Activated naive CD4-positive, alpha-beta T cell treated with anti-CD3 and anti-CD28 coated beads, Interleukin-2, amount 50 U/mL, for 24 hours (primary cell): ENCODE measurements around the gene MAGEA8.
"Not testable (repeated sequence)": the region's sequence is repeated elsewhere in the genome, so short reads cannot be mapped to it uniquely, and the experiment has no call there.

Source experiments
- H3K27ac Mint-ChIP-seq: one replicate; pipeline ENCODE4 v1.8.0; 2021; ENCODE audit warnings: mild to moderate bottlenecking, mixed read lengths
- H3K27me3 Mint-ChIP-seq: one replicate; pipeline ENCODE4 v1.8.0; 2021; ENCODE audit warnings: mixed read lengths
- H3K36me3 Mint-ChIP-seq: one replicate; pipeline ENCODE4 v1.8.0; 2021; ENCODE audit warnings: mixed read lengths
- H3K4me1 Mint-ChIP-seq: one replicate; pipeline ENCODE4 v1.8.0; 2021; ENCODE audit warnings: mixed read lengths
- H3K4me3 Mint-ChIP-seq: one replicate; pipeline ENCODE4 v1.8.0; 2021; ENCODE audit warnings: mild to moderate bottlenecking, mixed read lengths
- H3K9me3 Mint-ChIP-seq: one replicate; pipeline ENCODE4 v1.8.0; 2021; ENCODE audit warnings: mixed read lengths

MAGEA8 gene

DNA sequence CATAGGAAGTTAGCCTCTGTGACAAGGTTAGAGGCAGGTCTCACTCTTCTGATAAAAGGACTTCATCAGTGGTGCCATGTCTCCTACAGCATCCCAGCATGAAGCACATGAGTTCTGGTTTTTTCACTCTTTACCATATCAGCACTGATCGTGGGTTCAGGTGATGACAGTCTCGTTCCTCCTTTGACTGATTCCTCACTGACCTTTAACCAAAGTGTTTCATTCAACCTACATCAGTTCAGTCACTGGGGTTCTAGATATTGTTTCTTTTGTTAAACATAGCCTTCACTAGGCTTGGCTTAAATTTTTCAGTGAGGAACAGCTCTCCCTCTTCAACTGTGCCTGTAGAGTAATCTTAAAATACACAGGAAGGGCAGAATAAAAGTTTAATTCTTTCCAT is 9.6 kb upstream of the MAGEA8 start:
- no peaks in the 10 kb centered on the region for H3K9me3 Mint-ChIP-seq
- no peaks in the 10 kb centered on the region for H3K36me3 Mint-ChIP-seq

DNA sequence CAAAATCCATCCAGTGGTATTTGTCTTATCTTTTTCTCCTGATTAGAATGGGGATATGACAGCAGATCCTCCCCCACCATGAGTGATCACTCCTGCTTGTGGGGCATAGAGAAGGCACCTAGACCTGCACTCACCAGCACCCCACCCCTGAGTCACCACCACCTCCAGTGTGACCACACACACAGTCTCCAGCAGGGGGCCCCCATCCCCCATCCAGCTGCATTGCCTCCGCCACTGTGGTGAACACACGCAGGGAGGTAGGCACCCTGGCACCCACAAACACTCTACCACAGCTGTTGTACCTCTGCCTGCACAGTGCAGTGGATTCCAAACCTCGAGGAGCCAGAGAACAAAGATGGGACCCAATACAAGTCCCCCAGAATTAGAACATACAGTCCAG is 9.0 kb upstream of the MAGEA8 start:
- no peaks in the 10 kb centered on the region for H3K27me3 Mint-ChIP-seq
- H3K27ac Mint-ChIP-seq: no peak overlapping the region
- no peak overlapping the region for H3K4me3 Mint-ChIP-seq

More for the DNA sequence above, 9.6 kb upstream of the MAGEA8 start:
- no peaks in the 10 kb centered on the region for H3K27me3 Mint-ChIP-seq
- no peak overlapping the region for H3K27ac Mint-ChIP-seq
- H3K4me3 Mint-ChIP-seq: no peak overlapping the region
- H3K4me1 Mint-ChIP-seq: no peaks in the 10 kb centered on the region

GRCh38 chrX:149877157-149877556 is 3.8 kb upstream of the MAGEA8 start:
- H3K27me3 Mint-ChIP-seq: peaks cover 1% of the 10 kb centered on the region
- no peaks in the 10 kb centered on the region for H3K36me3 Mint-ChIP-seq
- H3K27ac Mint-ChIP-seq: no peak overlapping the region
- no peak overlapping the region for H3K4me3 Mint-ChIP-seq
- H3K9me3 Mint-ChIP-seq: no peaks in the 10 kb centered on the region
- H3K4me1 Mint-ChIP-seq: no peaks in the 10 kb centered on the region

More for the DNA sequence above, 9.0 kb upstream of the MAGEA8 start:
- Mint-ChIP-seq H3K4me1 (no peaks in the 10 kb centered on the region), H3K9me3 (no peaks in the 10 kb centered on the region), H3K36me3 (no peaks in the 10 kb centered on the region)

DNA sequence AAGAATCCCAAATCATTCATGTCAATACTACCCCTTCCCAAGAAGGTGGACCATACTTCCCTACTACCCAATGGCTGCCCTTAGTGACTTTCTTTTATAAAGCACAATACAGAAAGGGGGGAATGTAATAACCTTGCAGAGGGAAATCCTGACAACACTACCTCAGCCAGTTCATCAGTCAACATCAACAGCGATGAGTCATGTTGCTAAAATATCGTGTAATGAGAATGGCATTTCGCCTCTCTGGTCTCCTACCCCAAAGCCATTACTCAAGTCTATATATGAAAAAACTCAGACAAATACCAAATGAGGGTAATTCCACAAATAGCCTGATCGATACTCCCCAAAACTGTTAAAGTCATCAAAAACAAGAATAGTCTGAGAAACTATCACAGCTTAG is 3.3 kb upstream of the MAGEA8 start:
- no peak overlapping the region for H3K27ac Mint-ChIP-seq
- H3K27me3 Mint-ChIP-seq: peaks cover 1% of the 10 kb centered on the region
- H3K9me3 Mint-ChIP-seq: no peaks in the 10 kb centered on the region
- no peak overlapping the region for H3K4me3 Mint-ChIP-seq
- H3K4me1 Mint-ChIP-seq: no peaks in the 10 kb centered on the region
- no peaks in the 10 kb centered on the region for H3K36me3 Mint-ChIP-seq

DNA sequence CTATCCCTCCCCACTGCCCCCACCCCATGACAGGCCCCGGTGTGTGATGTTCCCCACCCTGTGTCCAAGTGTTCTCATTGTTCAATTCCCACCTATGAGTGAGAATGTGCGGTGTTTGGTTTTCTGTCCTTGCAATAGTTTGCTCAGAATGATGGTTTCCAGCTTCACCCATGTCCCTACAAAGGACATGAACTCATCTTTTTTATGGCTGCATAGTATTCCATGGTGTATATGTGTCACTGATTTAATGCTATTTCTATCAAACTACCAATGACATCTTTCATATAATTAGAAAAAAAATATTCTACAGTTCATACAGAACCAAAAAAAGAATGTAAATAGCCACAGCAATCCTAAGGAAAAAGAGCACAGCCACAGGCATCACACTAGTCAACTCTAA is 9.8 kb downstream of the MAGEA8 start:
- H3K9me3 Mint-ChIP-seq, H3K27ac Mint-ChIP-seq, H3K4me3 Mint-ChIP-seq, H3K36me3 Mint-ChIP-seq, H3K4me1 Mint-ChIP-seq, H3K27me3 Mint-ChIP-seq: not testable (repeated sequence)

GRCh38 chrX:149898554-149898953 is 17.6 kb downstream of the MAGEA8 start:
- Mint-ChIP-seq H3K4me1 (no peaks in the 10 kb centered on the region), H3K27ac (no peak overlapping the region), H3K9me3 (no peaks in the 10 kb centered on the region), H3K27me3 (peaks cover 3% of the 10 kb centered on the region), H3K4me3 (no peak overlapping the region), H3K36me3 (no peaks in the 10 kb centered on the region)

DNA sequence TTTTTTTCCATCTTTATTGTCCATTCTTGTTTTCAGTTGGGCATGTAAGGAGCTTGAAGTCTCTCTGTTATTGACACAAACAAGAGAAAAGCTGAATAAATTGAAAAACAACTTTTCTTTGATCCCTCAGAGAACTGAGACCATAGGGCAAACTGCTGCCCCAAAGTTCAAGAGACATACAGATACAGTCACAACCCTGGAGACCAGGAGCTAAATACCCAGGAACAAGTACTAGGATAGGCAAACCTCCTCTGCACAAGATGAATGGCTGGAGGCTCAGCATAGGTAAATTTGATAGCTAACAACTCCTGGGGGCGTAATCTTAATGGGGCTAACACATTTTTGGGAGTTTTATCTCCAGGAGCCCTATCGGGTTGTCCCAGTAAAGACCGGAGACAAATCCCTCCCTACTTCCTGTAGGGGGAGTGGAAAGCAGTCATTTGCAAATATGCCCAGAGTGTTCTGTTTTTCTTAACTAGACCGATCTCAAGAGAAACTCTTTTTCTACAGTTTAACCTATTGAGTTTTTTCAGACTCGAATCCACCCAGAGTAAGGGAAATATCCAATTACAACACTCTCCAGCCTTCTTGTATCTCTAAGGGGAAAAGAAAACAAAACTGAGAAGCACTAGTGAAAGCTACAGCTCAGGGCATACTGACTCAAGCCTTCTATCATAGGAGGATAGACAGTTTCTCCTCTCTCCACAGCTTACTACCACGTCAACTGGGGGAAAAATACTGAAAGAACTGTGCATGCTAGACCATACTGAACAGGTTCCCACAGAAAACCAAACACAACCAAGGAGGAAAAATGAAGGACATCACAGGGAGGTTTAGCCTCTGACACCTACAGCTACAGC is 23.1 kb downstream of the MAGEA8 start:
- Mint-ChIP-seq H3K36me3 (peaks cover 3% of the 10 kb centered on the region), H3K4me3 (no peak overlapping the region), H3K9me3 (no peaks in the 10 kb centered on the region), H3K27me3 (peaks cover 2% of the 10 kb centered on the region), H3K4me1 (peaks cover 4% of the 10 kb centered on the region), H3K27ac (no peak overlapping the region)

- Mint-ChIP-seq H3K36me3 (peaks cover 3% of the 10 kb centered on the region), H3K9me3 (peaks cover 6% of the 10 kb centered on the region), H3K27ac (no peak overlapping the region), H3K4me1 (peaks cover 4% of the 10 kb centered on the region), H3K4me3 (no peak overlapping the region), H3K27me3 (no peaks in the 10 kb centered on the region)
Observed at GRCh38 chrX:149908308-149908707, 27.3 kb downstream of the MAGEA8 start.

- Mint-ChIP-seq H3K4me3 (no peak overlapping the region), H3K27me3 (no peaks in the 10 kb centered on the region), H3K27ac (no peak overlapping the region), H3K9me3 (peaks cover 6% of the 10 kb centered on the region), H3K4me1 (peaks cover 4% of the 10 kb centered on the region), H3K36me3 (peaks cover 3% of the 10 kb centered on the region)
Observed at GRCh38 chrX:149908727-149909126, 27.7 kb downstream of the MAGEA8 start.

- Mint-ChIP-seq H3K9me3 (peaks cover 6% of the 10 kb centered on the region), H3K4me3 (no peak overlapping the region), H3K27ac (no peak overlapping the region), H3K36me3 (peaks cover 3% of the 10 kb centered on the region), H3K4me1 (no peaks in the 10 kb centered on the region), H3K27me3 (no peaks in the 10 kb centered on the region)
Observed at GRCh38 chrX:149909324-149910177, 28.6 kb downstream of the MAGEA8 start.

DNA sequence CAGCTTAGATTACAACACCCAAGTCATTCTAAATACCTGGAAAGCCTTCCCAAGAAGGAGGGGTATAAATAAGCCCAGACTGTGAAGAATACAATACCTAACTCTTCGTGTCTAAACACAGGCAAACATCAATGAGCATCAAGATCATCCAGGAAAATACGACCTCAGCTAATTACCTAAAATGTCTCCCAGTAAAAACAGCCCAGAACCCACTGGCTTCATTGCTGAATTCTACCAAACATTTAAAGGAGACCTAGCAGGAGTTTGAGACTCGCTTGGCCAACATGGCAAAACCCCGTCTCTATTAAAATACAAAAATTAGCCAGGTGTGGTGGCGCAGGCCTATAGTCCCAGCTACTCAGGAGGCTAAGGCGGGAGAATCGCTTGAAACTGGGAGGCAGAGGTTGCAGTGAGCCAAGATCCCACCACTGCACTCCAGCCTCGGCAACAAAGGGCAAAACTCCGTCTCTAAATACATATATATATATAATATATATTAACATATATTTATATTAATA is 29.3 kb downstream of the MAGEA8 start:
- H3K9me3 Mint-ChIP-seq: peaks cover 6% of the 10 kb centered on the region
- H3K27me3 Mint-ChIP-seq: no peaks in the 10 kb centered on the region
- H3K27ac Mint-ChIP-seq: no peak overlapping the region
- H3K4me1 Mint-ChIP-seq: no peaks in the 10 kb centered on the region
- peaks cover 3% of the 10 kb centered on the region for H3K36me3 Mint-ChIP-seq
- H3K4me3 Mint-ChIP-seq: no peak overlapping the region

- Mint-ChIP-seq H3K4me1 (no peaks in the 10 kb centered on the region), H3K27ac (no peak overlapping the region), H3K36me3 (no peaks in the 10 kb centered on the region), H3K4me3 (no peak overlapping the region), H3K9me3 (peaks cover 6% of the 10 kb centered on the region), H3K27me3 (no peaks in the 10 kb centered on the region)
Observed at GRCh38 chrX:149916745-149917392, 35.9 kb downstream of the MAGEA8 start.

- not testable (repeated sequence) for H3K4me3 Mint-ChIP-seq, H3K9me3 Mint-ChIP-seq, H3K4me1 Mint-ChIP-seq, H3K27ac Mint-ChIP-seq, H3K27me3 Mint-ChIP-seq, H3K36me3 Mint-ChIP-seq
Observed at GRCh38 chrX:149923836-149924235, 42.9 kb downstream of the MAGEA8 start.

- H3K9me3 Mint-ChIP-seq, H3K36me3 Mint-ChIP-seq, H3K4me3 Mint-ChIP-seq, H3K27ac Mint-ChIP-seq, H3K27me3 Mint-ChIP-seq, H3K4me1 Mint-ChIP-seq: not testable (repeated sequence)
Observed at GRCh38 chrX:149924434-149924833, 43.5 kb downstream of the MAGEA8 start.

DNA sequence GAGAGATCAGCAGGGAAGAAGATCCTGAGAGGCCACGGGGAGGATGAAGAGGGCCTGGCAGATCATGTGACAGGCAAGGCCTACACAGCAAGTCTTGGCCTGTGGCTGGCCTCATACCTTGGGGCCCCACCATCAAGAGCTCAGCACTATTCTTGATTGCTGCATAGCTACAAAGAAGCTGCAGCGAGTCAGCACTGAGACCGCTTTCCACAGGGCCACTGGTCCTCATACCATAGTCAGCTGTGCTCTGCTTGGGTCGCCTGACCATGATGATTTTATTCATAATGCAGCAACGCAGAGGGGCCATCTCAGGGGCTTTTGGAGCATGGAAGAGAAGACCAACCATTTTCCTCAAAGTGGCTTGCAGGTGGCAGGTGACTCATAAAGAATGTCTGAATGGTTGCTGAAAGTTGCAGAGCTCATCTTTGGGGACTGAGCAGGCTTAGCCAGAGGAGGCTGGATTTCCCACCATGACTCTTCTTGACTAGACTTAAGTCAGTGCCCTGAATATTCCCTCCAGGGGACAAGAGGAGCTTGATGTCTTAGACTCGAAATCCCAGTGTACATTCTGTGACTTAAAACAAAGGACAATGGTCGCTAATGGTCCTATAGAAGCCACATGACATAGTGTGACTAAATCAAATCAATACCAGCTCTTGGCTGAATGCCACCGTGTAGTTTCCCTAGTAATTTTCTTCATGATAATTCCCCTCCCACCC is 46.4 kb downstream of the MAGEA8 start:
- H3K36me3 Mint-ChIP-seq, H3K27me3 Mint-ChIP-seq, H3K4me3 Mint-ChIP-seq, H3K27ac Mint-ChIP-seq, H3K9me3 Mint-ChIP-seq, H3K4me1 Mint-ChIP-seq: not testable (repeated sequence)
